HG03520 (cell line): ENCODE measurements around the gene MYO16.
"Not testable (repeated sequence)": the region's sequence is repeated elsewhere in the genome, so short reads cannot be mapped to it uniquely, and the experiment has no call there.

Source experiments
- ATAC-seq: cut with Tn5 transposase; IDR thresholded peaks from one replicate; pipeline ENCODE4 v1.9.1; 2021; ENCODE audit warnings: mild to moderate bottlenecking, moderate library complexity; ENCODE audit not compliant: unreplicated experiment

Gene MYO16

DNA sequence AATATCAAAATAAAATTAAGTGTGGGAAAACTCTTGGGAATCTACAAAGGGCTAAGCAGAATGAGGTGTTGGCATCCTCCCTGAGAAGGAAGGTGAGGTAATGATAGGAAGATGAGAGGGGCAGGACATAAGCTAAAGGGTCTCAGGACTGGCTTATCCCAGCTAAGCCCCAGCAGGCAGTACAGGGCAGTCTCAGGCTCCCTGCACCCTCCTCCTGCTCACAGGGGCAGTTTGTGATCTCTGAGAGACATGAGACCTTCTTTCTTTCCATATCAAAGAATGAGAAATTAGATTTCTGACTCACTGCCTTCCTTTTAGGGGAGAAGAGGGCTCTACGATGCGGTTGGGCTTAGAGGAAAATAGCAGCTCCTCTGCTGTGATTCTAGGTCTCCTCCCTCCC, 586.0 kb downstream of the MYO16 start:
- ATAC-seq = no peak

DNA sequence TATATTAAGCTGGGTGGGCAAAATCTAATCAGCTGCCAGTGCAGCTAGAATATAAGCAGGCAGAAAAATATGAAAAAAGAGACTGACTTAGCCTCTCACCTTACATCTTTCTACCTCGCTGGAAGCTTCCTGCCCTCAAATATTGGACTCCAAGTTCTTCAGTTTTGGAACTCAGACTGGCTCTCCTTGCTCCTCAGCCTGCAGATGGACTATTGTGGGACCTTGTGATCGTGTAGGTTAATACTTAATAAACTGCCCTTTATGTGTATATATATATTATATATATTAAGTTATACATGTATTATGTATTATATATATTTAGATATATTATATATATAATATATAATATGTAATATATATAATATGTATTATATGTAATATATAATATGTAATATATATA, 588.1 kb downstream of the MYO16 start:
- ATAC-seq = not testable (repeated sequence)

DNA sequence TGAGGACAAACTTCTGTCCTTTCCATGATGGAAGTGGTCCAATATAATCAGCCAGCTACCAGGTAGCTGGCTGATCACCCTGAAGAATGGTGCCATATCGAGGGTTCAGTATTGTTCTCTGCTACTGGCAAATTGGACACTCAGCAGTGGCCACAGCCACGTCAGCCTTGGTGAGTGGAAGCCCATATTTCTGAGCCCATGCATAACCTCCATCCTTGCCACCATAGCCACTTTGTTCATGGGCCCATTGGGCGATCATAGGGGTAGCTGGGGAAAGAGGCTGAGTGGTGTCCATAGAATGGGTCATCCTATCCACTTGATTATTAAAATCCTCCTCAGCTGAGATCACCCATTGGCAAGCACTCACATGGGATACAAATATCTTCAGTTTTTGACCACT, 591.2 kb downstream of the MYO16 start:
- ATAC-seq = no peak

DNA sequence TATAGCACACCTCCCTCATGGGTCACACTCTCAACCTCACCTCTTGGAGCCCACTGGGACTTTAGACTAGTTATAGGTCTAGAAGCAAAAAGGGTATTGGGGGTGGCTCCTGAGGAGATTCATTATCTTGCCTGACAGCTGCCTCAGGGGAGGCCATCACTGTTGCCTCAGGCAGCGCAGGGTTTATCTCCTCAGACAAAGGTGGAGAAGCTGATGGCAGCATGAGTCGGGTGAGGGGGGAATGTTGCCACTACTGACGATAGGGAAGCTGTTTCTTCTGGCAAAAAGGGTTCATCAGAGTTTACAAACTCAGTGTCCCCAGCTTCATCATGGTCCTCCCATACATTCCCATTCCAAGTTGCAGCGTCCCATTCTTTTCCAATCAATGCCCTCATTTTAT, 594.6 kb downstream of the MYO16 start:
- ATAC-seq = no peak

DNA sequence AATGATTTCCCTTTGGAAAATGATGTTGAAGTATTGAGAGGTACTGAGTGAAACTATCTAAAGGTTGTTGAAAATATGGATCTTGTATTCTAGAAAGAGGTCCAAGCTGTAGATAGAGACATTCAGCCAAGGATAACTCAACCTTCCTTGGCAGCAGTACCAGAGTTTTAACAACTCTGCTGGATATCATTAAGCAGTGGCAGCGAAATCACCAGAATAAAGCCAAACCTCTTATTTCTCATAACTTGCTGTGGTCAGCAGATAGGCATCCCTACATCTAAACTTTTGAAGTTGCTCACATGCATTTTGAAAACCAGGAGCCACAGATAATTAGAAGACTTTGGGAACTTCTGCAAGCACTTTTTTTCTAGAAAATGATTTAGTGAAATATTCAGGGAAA, 597.2 kb downstream of the MYO16 start:
- no peak for ATAC-seq

DNA sequence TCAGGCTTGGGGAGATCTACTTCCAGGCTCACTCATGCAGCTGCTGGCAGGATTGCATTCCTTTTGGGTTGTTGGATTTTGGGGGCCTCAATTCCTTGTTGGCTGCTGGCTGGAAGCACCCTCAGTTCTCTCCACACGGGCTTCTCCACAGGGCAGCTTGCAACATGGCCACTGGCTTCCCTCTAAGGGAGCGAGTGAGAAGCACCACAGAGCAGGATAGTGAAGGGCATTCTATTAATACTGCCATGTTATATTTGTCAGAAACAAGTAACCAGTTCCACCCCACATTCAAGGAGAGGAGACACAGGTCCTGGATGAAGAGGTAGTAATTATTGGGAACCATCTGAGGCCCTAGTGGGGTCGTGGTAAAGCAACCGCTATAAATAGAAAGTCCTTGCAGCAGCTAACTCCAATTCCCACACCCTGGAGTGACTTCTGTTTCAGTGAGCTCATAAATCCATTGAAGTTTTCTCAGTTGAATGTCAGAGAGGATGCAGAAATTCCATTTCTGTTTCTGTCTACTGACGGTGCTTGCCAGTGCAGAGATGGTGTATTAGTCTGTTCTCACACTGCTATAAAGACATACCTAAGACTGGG, 598.0 kb downstream of the MYO16 start:
- ATAC-seq = no peak

DNA sequence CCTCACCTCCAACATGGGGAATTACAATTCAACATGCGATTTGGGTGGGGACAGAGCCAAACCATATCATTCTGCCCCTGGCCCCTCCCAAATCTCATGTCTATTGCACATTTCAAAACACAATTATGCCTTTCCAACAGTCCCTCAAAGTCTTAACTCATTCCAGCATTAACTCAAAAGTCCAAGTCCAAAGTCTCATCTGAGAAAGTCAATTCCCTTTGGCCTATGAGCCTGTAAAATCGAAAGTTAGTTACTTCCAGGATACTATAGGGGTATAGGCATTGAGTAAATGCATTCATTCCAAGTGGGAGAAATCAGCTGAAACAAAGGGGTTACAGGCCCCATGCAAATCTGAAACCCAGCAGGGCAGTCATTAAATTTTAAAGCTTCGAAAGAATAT, 598.8 kb downstream of the MYO16 start:
- ATAC-seq = no peak

DNA sequence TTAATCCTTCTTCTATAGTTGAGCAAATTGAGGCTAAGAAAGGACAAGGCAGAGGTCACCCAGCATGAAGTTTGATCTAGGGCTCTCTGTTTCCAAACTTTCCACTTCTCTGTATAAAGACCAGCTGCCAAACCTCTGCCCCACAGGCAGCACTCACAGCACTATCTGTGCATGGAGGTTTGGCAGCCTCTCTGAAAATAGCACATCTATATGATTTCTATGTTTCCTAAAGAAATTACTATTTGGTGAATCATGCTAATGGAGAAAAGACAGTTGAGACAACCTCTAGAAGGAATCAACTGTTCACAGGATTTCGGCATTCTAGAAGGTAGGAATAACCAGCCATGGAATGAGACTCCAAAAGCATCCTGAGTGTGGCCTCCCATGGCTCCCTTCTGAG, 602.5 kb downstream of the MYO16 start:
- no peak for ATAC-seq

DNA sequence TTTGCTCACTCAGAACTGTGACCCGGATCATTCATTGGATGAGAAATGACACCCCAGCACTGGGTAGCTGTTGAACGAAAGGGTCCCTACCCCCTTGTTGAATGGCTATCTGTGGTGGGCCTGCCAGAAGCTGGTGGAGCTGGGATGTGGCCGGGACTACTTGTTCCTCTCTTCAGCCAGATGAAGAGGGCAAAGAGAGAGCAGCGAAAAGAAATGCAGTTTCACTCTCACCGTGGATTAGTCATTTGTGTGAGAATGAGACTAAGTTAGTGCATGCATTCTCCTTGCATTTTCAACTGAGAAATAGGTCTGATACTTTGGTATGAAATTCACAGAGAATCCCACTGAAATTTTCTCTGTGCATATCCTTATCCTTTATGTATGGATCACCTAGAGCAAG, 603.9 kb downstream of the MYO16 start:
- no peak for ATAC-seq

DNA sequence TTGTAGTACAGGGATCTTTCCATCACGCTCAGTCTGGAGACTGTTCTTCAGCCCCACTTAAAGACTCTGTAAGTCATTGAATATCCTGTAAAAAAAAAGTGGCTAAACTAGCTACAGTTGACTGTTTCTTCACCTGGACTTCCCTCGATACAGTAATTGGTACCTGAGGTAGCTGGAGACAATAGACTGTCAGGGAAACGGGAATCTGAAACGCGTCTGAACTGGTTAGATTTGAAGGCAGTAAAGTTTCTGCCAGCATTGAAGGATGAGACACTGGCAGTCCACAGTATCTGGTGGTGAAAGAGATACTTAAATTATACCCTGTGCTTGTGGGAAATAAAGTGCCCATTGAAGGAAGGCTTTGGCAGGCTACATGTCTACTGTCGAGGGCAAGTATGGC, 606.5 kb downstream of the MYO16 start:
- ATAC-seq = no peak

DNA sequence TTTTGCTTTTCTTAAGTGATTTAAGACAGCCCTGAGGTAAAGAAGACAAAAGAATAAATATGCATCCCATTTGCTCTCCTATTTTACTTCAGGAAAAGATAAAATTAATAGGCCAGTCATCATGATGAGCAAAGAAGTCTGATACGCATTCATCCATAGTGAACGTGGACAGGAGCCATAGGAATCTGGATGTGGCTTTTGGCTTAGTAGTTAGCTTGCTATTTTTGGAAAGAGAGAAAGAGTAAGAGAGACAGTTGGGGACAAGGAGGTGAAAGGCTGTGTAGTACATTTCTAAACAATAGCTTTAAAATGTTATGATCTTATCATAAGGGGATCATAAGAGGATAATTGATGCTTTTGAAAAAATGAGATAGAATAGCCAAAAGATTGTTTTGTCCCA, 611.7 kb downstream of the MYO16 start:
- ATAC-seq = no peak

DNA sequence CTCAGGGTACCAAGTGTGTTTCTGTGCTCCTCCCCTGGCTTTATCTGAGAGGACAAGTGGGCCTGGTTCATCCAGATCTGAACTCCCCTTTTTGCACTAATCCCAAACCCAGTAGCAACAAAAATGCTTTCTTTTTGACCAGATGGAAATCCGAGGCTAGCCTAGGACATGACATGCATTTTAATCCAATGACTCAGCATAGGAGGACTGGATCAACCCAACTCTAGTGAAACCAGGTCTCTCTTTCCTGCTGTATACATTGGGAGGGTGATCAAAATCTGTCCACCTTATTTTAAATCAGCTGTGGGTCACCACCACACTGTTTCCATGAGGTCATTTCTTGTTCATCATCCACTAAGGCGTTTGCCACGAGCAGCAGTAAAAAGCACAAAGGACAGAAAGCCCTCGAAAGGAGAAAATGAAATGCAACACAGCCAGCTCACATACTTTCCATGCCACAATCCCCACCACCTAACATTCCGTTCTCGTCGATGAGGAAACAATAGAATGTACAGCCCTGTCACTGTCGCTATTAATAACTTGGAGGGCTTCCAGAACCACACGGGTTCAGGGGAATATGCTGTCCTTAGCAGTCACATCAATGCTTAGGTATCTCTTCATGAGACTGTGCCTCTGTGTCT, 614.0 kb downstream of the MYO16 start:
- no peak for ATAC-seq

DNA sequence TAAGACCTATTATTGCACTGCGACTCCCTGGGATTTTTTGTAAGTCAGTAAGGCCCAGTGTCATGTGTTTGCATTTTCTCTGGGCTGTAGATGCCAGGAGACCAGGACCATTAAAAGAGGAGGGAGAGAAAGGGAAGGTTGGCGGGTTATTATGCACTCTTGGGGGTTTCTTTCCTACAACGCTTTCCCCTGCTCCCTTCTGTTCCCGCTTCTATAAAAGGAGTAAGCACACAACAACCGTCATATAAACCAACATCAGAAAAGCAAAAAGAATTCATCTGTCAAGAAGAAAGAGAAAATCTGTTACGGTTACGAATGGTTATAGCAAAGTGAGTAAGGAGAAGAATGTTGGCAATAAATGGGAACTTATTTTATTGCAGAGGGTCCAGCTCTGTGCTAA, 615.2 kb downstream of the MYO16 start:
- no peak for ATAC-seq

DNA sequence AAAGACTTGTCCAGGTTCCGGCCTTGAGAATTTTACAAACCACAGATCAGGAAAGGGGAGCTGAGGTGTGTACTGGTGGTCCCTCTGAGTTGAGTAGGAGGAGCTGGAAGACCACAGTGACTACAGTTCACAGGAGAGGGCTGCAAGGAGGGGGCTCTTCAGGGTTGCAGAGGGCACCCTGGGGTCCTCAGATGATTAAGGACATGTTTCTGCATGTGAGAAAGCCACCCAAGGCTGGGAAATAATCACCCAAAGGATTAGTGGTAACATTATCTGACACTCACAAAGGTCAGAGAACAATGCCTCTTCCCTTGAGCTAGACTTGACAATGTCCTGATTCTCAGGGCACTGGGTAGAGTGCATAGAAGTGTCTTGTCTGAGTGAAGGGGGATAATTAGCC, 616.6 kb downstream of the MYO16 start:
- ATAC-seq = no peak

DNA sequence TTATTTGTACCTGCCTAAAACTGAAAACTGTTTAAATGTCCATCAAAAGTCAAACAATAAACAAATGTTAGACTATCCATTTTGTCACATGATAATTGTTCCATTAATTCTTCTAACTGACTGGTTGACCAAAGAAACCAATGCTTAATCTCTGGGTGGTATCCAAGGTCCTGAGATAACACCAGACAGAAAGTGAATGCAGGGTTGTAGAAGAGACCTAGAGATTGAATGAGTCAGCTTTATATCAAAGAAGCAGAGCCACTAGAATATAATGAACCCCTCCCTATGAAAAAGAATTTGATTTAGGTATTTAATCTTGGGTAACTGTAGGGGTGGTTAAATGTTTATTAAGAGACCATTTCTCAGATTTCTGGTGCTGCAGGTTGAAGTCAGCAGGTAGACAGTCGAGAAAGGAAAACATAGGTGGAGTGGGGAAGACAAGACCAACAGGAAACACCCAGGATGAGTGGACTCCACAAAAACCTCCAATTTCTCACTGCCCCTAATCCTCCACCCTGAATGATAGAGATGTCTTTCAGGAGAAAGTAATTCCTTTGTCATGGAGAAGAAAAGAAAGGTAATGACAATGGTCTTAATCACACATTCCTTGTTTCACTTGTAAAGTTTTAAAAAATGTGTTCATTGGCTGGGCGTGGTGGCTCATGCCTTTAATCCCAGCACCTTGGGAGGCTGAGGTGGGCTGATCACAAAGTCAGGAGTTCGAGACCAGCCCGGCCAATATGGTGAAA, 620.5 kb downstream of the MYO16 start:
- no peak for ATAC-seq

DNA sequence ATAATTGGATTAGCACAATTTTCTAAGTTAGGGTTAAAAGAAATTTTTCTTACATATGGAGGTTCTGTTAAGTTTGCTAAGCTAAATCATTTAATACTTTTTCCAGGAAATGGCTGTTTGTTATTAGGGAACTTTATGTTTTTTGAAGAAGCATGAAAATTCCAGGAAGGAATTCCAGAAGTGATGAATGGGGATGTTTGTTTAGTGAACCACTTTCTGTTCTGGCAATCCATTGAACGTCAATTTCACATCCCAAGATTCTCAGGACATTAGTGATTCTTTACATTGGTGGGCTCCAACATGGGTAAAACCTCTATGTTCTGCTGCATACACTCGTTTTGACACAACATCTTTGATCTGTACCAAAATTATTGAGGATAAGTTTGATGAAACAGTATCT, 622.5 kb downstream of the MYO16 start:
- no peak for ATAC-seq

DNA sequence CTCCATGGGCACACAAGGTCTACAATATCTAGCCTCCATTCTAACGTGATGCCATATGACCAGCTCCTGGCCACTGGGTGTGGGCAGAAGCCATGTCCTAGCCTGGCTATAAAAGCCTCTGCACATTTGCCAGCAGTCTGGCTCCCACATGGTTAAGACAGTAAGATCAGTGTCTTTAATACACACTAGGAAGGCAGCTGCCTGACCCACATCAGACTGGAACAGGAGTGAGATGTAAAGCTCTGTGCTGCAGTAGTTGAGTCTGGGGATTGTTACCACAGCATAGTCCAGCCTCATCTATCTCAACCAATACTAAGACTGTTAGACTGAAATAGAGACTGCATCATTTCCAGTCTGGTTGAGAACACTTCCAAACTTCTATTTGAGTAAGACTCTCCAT, 623.9 kb downstream of the MYO16 start:
- no peak for ATAC-seq

DNA sequence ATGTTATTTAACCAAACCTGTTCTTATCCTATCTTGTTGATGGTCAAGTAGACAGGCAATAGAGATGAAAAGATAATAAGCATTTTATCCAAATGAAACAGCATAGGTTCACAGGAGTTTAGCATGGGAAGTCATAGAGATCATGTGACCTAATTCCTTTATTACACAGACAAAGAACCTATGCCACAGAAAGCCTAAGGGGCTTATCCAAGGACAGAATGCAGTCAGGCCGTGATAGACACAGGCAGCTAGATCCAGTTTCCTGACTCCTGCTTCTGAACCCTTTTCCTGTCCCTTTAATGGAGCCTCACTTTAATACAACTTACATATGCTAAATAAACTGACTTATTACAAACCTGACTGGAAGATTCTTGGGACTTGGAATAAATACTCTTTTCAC, 624.9 kb downstream of the MYO16 start:
- ATAC-seq = no peak

DNA sequence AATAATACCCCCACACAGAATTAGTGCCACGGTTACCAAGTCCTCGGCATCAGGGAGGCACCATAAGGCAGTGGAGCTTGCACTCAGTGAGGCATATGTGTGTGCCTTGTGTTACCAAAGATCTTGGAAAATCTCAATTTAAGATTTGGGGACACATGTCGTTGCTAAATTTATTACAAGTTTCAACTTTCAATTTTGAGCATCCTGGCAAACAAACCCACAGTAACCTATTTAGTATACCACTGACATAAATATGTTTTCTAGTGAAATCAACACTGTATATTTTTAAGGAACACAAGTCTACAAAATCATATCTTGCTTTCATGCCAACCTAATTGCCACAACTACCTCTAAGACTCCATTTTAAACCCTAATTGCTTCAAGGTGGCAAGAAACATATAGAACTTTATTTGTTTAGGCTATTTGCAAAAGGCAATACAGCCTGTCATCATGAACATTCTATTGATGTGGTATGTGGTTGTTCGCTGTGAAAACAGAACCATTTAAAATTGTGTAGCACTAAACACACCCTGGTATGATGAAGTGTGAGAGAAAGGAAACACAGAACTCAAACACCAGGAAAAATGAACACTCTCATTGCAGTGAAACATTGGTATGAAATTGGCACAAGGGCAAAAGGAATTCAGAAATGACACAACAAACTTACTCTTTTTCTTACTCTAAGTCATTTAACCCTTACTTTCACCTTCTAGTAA, 625.9 kb downstream of the MYO16 start:
- ATAC-seq = no peak

DNA sequence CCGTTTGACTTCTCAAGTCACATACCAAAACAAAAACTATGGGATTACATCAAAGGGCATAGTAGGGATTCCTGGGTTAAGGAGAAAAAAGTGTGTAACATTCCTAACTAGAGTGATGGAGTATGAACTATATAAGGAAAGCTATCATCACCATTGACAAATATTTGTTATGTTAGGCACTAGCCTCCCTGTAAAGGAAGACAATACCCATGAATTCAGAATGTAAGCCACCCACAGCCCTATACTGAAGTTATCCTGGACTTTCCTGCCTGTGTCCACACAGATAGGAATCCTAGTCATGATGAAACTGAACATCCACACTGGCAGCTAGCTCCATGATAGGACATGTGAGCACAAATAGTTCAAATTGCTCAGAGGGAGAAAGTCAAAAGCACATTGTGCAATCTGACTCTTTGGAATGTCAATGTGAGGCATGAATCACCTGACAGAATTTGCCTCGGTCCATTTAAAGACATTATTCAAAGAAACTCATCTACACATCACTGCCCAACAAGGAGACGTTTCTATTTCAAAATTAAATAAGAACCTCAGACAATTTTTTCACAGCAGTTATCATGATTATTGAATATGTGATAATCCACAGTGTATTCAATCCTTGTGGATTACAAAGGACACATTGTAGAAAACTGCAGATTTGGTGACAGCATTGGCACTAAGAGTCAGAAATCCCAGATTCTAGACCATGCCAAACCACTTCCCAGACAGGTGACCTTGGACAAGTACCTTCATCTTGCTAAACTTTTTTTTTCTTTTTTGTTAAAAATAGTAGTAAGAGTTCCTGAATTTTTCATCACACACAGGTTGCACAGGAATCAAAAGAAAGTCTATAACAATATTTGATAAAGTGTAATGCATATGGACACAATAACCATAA, 627.7 kb downstream of the MYO16 start:
- ATAC-seq = no peak
